ENCODE results near the gene EXO1.
"Not testable (repeated sequence)": the region's sequence is repeated elsewhere in the genome, so short reads cannot be mapped to it uniquely, and the experiment has no call there.

The EXO1 gene

DNA sequence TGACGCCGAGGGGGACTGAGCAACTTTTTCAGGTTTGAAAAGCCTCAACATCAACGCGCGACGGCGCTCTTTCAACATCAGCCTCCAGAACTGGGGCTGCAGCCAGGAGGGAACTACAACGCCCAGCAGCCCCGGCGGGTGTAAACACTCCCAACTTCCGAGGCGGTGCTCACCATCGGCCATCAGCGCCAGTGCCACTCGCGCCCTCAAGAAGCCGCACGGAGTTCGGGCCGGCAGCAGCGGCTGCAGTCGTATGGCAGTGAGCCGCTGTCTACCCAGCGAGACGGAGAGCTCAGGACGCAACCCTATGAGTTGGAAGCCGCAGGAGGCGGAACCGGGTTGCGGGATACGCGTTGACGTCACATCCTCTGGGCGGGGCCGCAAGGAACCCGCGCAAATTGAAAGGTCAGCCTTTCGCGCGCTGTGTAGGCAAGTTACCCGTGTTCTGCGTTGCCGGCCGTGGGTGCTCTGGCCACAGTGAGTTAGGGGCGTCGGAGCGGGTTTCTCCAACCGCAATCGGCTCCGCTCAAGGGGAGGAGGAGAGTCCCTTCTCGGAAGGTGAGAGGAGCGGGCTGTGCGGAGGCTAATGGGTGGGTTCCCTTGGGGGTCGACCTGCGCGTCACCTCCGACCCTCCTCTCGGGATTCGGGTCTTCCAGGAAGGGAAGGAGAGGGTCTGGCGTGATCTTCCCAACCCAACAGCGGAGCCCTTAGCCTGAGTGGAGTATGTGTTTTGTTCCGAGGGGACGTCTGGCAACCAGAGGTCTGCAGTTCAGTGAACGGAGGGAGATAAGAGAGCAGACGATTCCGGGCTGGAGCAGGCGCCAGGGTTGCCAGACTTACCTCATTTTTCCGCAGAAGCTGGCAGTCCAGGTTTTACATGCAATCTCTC lies at the start of gene EXO1:
EXO1 (plus strand) TSS at position 409 of the 890 bp plus-strand sequence. CDS start 2,222 bp downstream, outside the sequence.
- DNase-seq: peak; percentile 97

DNA sequence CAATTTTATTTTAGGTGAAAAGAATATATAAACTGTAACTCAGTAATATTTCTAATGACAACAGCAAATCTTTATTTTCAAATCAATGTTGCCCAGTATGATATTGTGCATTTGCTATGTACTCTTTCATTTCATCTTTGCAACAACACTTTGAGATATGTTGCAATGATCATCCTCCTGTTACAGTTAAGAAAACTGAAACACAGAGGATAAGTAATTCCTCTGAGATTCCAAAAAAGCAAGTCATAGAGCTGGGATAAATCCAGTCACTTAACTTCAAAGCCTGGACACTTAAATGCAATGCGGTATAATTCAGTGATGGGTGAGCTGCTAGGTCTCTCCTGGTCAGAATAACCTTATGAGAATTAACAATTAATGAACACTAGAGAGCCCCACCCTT lies 48.6 kb upstream of the EXO1 start:
- no peak for DNase-seq

DNA sequence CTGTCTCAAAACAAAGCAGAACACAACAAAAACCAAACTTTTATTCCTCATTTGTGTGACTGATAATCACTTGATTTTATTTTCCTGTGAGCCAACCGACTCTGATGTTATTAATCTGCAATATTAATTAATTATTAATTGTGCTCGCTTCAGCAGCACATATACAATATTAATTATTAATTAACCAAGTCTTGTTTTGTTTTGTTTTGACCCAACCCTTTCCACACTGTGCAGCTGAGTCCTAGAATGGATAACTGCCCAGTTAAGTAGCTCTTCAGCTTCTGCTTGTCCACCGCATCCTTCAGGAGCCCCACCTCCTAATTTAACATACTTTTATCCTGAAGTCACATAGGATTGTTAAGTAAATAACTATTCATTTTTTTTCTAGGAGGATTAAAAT lies 47.4 kb upstream of the EXO1 start:
- no peak for DNase-seq

DNA sequence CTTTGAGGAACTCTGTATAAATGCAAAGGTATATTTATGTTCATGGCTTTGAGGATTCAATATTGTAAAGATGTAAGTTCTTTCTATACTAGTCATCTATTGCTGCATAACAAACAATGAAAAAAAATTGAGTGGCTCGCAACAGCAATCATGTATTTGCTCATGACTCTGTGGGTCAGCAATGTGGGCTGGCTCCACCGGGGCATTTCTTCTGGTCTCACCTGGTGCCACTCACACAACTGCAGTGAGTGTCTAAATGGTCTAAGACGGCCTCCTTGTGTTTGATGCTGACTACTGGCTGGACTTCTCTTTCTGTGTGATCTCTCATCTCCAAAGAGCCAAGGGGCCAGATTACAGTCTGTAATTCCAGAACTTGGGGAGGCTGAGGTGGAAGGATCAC lies 45.1 kb upstream of the EXO1 start:
- no peak for DNase-seq

DNA sequence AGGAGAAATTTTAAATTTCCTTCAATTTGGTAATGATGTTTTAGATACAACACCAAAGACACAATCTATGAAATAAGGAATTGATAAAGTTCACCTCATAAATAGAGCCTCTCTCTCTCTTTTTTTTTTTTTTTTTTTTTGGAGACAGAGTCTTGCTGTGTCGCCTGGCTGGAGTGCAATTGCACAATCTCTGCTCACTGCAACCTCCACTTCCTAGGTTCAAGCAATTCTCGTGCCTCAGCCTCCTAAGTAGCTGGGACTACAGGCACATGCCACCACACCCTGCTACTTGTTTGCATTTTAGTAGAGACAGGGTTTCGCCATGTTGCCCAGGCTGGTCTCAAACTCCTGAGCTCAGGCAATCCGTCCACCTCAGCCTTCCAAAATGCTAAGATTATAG lies 43.3 kb upstream of the EXO1 start:
- not testable (repeated sequence) for DNase-seq

DNA sequence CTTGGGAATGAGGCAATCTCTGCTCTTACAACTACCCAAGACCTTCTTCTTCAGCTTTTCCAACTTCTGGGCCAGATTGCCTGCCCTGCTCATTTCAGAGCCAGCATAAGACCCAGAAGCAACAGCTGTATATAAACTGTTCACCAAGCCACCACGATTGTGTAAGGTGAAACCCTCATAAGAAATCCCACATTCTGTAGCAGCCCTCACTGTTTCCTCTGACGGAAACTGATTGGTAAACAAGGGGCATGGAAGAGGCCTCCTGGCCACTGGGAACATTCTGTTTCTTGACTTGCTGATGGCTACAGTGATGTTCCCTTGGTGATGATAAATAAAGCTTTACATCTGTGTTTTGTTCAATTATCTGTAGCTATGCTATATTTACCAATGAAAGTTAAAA lies 39.7 kb upstream of the EXO1 start:
- no peak for DNase-seq

DNA sequence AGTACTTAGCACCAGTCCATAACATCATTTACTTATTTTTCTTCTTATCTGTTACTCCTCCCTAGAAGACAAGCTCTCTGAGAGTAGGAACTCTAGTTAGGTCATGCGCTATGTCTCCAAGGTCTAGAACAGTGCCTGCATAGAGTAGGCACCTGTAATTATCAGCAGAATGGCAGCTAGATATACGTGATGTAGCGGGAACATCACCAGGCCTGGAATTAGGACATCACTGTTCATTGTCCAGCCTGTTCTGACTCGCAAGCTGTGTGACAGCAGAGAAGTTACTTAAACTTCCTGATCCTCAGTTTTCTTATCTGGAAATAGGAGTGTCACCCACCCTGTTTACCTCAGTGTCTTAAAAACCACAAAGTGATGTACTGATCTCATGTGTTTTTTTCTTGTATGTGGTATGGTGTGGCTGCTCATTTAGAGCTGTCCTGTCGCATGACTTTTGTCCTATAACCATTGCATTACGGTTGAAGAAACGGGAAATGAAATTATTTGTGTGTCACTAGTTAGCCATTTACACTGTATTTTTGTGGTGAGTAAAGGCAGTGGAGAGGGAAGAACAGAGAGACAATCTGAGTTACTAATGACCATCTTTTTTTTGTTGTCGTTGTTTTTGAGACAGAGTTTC lies 37.1 kb upstream of the EXO1 start:
- peak; percentile 22 for DNase-seq

DNA sequence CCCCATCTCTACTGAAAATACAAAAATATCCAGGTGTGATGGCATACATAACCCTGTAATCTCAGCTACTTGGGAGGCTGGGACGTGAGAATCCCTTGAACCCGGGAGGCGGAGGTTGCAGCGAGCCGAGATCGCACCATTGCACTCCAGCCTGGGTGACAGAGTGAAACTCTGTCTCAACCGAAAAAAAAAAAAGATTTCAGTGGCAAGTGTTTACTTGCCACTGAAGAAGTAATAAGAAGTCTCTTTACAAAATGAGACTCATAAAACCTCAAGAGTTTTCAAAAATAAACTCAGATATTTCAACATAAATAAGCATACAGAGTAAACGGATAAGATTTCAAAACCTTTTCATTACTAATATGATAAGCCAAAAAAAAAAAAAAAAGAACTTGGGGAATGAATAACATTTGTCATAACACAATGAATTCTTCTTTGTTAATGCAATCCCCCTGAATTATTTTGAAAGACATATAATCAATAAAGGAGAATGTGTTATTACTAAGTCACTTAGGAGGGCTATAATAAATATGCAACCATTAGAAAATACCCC lies 34.2 kb upstream of the EXO1 start:
- DNase-seq: no peak

DNA sequence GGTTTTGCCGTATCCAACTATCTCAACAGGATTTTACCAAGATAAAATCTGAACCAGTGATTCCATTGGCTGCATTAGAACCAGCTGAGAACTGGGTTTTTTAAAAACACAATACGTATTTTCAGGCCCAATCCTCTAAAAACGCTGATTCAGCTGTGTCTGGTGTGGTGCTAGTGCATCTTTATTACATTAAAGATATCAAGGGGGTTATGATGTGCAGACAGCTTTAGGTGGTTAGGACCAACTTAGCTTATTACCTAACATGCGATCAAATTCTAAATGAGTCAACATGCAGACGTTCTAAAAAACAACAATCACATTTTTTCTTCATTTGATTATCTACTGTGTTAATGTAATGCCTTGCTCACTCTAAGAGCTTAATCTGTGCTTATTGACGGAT lies 32.0 kb upstream of the EXO1 start:
- no peak for DNase-seq

DNA sequence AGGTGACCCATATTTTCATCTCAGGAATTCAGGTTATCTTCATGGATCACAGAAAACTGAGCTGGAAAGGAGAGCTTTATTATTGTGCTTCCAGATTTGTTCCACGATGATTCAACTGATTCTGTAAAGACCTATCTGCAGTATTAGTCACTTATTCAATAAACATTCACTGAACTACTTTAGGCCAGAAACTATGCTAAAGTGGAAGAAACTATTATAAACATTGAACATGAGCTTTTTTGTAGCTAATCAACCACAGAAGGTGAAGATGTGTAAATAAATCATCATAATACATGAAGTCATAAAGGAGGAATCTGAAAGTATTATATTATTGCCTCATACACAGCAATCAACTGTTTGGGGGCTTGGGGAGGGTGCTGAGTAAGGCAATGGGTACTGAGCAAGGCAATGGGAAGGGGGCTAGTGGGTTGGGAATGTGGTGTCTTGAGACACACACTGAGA lies 30.6 kb upstream of the EXO1 start:
- no peak for DNase-seq

DNA sequence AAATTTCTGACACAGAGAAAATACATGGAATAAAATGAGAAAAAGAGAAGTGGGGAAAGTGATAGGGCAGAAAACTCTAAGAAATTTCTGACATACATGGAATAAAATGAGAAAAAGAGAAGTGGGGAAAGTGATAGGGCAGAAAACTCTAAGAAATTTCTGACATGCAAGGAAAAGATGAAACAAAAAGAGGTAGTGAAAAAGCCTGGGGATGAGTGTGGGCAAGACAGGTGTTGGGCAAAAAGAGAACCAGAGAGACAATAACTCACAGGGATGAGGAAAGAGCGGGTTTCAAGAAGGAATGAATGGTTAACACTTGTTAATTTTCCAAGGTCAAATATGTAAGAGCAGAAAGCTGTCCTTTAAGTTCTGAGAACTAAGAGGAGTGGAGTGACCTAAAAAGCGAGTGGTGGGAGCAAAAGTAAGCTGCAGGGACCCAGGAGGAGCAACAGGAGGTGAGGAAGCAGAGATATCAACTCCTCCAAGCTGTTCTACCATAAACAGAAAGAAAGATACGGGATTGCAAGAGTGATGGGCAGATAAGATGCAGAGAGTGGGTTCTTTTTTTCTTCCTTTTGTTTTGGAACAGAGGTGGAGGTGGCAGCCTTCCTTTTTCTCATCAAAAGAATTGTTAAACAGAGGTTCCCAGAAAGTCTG lies 29.9 kb upstream of the EXO1 start:
- DNase-seq: peak; percentile 36

DNA sequence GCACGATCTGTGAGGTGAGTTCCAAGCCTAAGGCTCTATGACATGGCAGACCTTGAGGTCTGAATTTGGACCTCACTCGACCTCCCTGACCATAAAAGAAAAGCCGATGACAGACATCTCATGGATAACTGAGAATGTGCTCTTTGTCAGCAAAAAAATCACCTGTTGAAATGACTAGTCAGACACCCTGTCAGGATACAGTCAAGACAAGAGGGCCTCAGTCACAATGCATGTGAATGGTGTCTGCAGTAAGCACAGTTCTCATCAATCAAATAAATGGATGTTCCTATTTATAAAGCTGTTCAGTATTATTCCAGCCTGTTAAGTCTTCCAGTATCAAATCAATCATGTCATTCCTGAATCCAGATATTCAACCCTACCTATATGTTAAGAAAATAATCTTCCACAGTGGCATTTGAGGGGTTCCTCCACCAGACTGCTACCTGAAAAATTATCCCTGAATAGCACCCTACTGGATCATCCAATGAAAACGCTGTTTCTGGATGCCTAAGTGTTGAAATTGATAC lies 28.6 kb upstream of the EXO1 start:
- DNase-seq: no peak

DNA sequence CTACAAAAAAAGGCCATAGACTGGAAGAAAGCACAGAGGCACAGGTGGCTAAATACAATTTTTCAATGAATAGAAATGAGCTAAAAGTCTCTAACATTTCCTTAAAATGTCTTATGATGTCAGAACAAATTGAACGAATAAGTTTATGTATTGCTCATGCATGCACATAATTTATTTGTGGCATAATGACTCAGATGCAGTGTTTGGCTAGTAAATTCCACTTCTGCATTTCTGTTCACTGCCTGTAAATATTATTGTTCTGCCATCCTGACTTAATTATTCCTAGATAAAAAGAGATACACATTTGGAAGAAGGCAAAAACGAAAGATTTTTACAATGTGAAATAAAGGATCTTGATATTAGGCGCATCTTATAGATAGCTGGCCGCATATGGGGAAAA lies 26.6 kb upstream of the EXO1 start:
- DNase-seq: no peak

DNA sequence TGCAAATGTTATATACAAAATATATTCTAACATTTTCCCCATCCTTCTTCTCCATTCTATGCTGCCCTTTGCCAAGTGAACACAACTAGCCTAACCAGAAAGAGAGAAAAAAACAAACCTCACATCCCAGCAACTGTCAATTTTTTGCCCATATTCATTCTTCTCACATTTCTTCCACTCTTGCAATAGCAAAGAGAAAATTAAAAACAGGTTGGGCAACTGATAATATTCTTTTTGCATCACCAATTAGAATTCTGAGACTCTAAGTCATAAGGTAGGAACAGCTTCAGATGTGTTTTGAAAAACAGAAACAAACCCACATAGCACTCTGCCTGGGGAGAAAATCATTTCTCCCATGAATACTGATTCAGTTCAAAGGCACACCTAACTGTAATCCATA lies 25.2 kb upstream of the EXO1 start:
- DNase-seq: no peak

DNA sequence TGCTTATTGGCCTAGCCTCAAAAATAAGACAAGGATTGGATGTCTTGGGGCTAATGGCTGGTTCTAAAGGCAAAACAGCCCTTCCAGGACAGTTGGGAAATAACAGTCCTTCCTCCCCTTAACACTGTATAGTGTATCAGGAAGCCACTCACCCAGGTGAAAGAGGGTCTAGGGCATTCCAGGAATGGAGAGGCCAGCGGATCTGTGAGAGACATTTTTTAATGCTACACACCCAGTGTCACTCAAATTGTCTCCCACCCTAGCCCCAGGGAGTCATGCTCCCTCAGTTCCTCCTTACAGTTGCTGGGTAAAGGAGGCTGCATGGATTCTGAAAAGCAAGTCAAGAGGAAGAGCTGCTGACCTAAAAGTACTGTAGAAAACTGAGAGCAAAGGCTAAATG lies 24.1 kb upstream of the EXO1 start:
- no peak for DNase-seq

DNA sequence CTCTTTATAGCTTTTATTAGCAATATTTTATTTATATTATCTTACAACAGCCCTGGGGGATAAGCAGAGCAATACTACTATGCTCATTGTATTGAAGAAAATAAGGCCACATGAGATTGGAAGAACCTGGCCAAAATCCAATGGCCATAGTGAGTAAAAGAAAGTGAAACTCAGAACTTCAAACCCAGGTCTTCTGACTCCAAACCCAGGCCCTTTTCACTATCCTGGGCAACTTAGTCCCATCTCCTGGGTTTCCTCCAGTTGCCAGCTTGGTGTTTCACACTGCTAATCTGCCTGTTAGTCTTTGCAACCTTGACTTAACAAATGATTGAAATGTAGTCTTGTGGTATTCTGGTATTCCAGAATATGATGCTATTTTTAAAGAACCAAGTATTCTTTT lies 22.4 kb upstream of the EXO1 start:
- peak; percentile 62 for DNase-seq

DNA sequence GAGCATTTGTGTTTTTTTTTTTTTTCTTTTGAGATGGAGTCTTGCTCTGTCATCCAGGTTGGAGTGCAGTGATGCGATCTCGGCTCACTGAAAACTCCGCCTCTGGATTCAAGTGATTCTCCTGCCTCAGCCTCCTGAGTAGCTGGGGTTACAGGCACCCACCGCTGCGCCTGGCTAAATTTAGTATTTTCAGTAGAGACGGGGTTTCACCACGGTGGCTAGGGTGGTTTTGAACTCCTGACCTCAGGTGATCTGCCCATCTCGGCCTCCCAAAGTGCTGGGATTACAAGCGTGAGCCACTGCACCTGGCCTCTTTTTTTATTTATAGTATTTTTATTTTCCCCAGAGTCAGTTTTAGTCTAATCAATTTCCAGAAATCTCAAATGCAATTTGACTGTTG lies 21.4 kb upstream of the EXO1 start:
- DNase-seq: not testable (repeated sequence)

DNA sequence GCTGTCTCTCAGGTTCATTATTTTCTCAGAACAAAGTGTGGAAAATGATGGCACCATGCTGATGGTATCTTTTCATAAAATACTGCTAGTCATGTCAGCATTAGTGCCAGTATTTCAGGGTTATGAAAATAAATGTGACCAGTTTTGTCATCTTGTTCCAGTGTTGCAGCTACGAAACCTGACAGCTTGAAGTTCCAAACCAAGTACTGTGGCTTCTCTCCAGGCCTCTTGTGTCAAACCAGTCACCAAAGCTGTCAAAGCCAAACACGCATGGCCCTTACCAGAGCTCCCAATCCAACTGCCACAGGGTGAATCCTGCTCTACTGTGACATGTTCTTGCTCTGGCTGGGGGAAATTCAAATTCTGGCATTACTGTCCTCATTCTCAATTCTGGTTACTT lies 20.7 kb upstream of the EXO1 start:
- no peak for DNase-seq

DNA sequence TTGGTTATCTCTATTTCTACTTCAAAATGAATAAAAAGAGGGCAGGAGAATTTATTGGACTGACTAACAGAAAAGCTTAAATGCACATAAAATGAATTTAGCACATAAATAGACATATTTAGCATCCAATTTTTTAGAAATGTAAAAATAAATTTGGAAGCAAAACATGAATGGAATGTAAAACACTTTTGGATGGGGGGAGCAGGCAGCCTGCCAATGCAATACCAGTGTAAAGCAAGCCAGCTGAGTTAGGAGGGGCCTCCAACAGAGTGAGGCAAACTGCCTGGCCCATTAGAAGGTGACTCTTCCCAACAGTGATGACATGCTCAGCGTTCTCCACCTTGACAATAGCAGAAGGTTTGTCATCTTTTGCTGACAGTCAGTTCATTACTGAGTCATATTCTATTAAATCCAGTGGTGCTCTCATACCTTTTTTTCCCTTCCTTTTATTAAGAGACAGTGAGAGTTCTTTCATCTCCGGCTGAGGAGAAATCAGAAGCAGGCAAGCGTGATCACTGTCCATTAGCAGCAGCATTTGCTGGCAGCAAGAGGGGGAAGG lies 19.5 kb upstream of the EXO1 start:
- no peak for DNase-seq

DNA sequence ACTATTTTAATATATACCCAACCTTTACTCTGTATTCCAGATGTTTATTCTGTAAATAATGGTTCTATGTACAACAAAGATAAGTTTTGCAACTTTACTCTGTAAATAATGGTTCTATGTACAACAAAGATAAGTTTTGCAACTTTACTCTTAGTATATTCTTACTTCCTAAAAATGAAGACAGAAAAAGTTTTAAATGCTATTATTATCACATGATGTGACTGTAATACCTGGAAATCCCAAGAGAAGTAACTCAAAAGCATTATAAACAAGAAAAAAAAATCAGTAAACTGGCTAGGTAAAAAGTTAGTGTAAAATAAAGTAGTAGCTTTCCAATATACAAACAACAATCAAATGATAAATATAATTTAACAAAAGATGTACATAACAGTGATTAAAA lies 18.5 kb upstream of the EXO1 start:
- no peak for DNase-seq

DNA sequence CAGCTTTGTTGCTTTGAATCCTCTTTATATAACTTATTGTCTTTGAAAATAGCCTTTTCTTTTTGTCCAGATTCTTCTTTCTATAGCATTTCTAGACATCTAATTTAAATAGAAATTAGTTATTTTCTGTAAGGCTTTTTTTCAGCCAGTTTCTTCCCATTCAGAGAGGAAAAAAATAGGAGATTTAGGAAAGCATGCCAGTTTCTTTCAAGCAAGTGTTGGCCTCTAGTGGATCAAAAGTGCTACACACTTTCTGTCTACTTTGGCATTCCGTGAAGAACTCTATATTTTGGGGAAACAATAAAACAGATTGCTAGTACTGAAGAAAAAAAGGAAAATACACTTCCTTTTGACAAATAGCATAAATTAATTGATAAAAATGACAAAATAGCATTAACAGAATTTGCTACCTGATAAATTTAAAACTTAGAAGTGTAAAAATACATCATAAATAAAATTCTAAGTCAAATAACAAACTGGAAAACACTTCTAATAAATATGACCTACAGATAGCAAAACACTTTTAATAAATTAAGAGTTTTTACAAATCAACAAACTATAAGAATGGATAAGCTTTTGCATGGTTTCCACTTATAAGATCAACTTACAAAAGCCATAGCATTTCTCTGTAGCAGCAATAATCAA lies 13.1 kb upstream of the EXO1 start:
- DNase-seq: peak; percentile 33

DNA sequence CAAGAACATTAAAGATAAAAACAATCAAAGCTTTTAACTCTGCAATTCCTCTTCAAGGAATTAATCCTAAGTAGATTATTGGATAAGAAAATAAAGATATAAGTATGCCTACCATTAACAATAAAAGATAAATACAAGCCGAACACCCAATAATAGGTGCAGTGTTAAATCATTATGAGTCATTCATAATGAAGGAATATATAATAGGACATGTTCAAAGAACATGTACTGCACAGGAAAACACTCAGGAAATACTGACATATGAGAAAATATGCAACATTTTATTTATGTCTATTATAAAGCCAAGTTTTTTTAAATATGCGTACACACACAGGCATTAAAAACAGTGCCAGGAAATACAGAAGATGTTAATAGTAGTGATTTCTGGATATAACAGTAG lies 11.1 kb upstream of the EXO1 start:
- DNase-seq: no peak

Measured in RPMI8226 (cell line).